Measurements from ENCODE around the gene ALG2.
"Not testable (repeated sequence)": the region's sequence is repeated elsewhere in the genome, so short reads cannot be mapped to it uniquely, and the experiment has no call there.

Gene ALG2

GRCh38 chr9:99237849-99238248, 16.1 kb upstream of the ALG2 start:
- not testable (repeated sequence) for DNase-seq

- no peak for DNase-seq
Measured at GRCh38 chr9:99237356-99237755, 15.6 kb upstream of the ALG2 start.

- DNase-seq, result no peak
Measured at GRCh38 chr9:99235926-99236634, 14.3 kb upstream of the ALG2 start.

GRCh38 chr9:99235069-99235468, 13.3 kb upstream of the ALG2 start:
- DNase-seq, result no peak

- no peak for DNase-seq
Measured at GRCh38 chr9:99234618-99235017, 12.9 kb upstream of the ALG2 start.

GRCh38 chr9:99231711-99232110, 10.0 kb upstream of the ALG2 start:
- peak; percentile 75 for DNase-seq

GRCh38 chr9:99230206-99230605, 8.5 kb upstream of the ALG2 start:
- no peak for DNase-seq

- no peak for DNase-seq
Measured at GRCh38 chr9:99226054-99226453, 4.3 kb upstream of the ALG2 start.

- no peak for DNase-seq
Measured at GRCh38 chr9:99224445-99224844, 2.7 kb upstream of the ALG2 start.

- no peak for DNase-seq
Measured at GRCh38 chr9:99222416-99223270, 901 bp upstream of the ALG2 start.

- DNase-seq, result no peak
Measured at GRCh38 chr9:99221266-99221620, 499 bp downstream of the ALG2 start.

GRCh38 chr9:99220011-99220410, 1.7 kb downstream of the ALG2 start:
- no peak for DNase-seq

- DNase-seq, result no peak
Measured at GRCh38 chr9:99216073-99216472, 5.7 kb downstream of the ALG2 start.

GRCh38 chr9:99213197-99213596, 8.5 kb downstream of the ALG2 start:
- no peak for DNase-seq

GRCh38 chr9:99211746-99212145, 10.0 kb downstream of the ALG2 start:
- no peak for DNase-seq

- no peak for DNase-seq
Measured at GRCh38 chr9:99210572-99210971, 11.2 kb downstream of the ALG2 start.

GRCh38 chr9:99201603-99202002, 20.1 kb downstream of the ALG2 start:
- no peak for DNase-seq

GRCh38 chr9:99199938-99200539, 21.7 kb downstream of the ALG2 start:
- DNase-seq, result no peak

GRCh38 chr9:99197987-99198386, 23.8 kb downstream of the ALG2 start:
- DNase-seq, result no peak

GRCh38 chr9:99197124-99197630, 24.6 kb downstream of the ALG2 start:
- DNase-seq, result no peak

GRCh38 chr9:99196484-99196883, 25.3 kb downstream of the ALG2 start:
- DNase-seq, result not testable (repeated sequence)

- no peak for DNase-seq
Measured at GRCh38 chr9:99193466-99193821, 28.3 kb downstream of the ALG2 start.

GRCh38 chr9:99192786-99193465, 28.8 kb downstream of the ALG2 start:
- DNase-seq, result no peak

All from activated effector memory CD4-positive, alpha-beta T cell treated with anti-CD3 and anti-CD28 coated beads, Interleukin-2, amount 50 U/mL, for 16 hours (primary cell).